HG02884 (cell line): Measurements from ENCODE around the gene HPRT1.

Experiments used
- ATAC-seq: cut with Tn5 transposase; IDR thresholded peaks from one replicate; pipeline ENCODE4 v1.9.1; 2021; ENCODE audit warnings: mild to moderate bottlenecking, moderate library complexity; ENCODE audit not compliant: unreplicated experiment

HPRT1 gene

GRCh38 chrX:134541906-134542305 lies 81.9 kb downstream of the HPRT1 start:
- ATAC-seq, result no peak

- ATAC-seq, result no peak
Measured at GRCh38 chrX:134542485-134542884, 82.5 kb downstream of the HPRT1 start.

GRCh38 chrX:134543288-134543687 lies 83.3 kb downstream of the HPRT1 start:
- no peak for ATAC-seq

GRCh38 chrX:134544135-134544512 lies 84.2 kb downstream of the HPRT1 start:
- ATAC-seq, result no peak

GRCh38 chrX:134544513-134545151 lies 84.7 kb downstream of the HPRT1 start:
- ATAC-seq, result no peak

GRCh38 chrX:134545510-134545909 lies 85.5 kb downstream of the HPRT1 start:
- ATAC-seq, result no peak

- ATAC-seq, result no peak
Measured at GRCh38 chrX:134546187-134546586, 86.2 kb downstream of the HPRT1 start.

GRCh38 chrX:134547047-134547679 lies 87.2 kb downstream of the HPRT1 start:
- no peak for ATAC-seq

- no peak for ATAC-seq
Measured at GRCh38 chrX:134548257-134549201, 88.6 kb downstream of the HPRT1 start.
